CD4-positive, alpha-beta memory T cell (primary cell): ENCODE data around the gene DRAXIN. TPM values are rescaled to one million over a fixed set of nuclear protein-coding genes. Genes with fewer than 3 reads are reported as not detected.
A peak's percentile ranks its signal among the peaks of the same experiment; 100 is the strongest.

Source experiments
- CTCF ChIA-PET: fragments of 350-600 bp; sonication (Branson Sonifier 250); formaldehyde crosslinking; loops from one replicate; lab custom pipeline; 2021; ENCODE audit warnings: inconsistent platforms; ENCODE audit not compliant: partially characterized antibody; lab: Charles Lee
- POLR2A ChIA-PET: fragments of 350-600 bp; sonication (Branson Sonifier 250); formaldehyde crosslinking; loops from one replicate; lab custom pipeline; 2021; ENCODE audit not compliant: partially characterized antibody; lab: Charles Lee
- DNase-seq, 5 donors: peaks; one replicate each; pipeline versions ENCODE4 v3.0.0 to v3.0.0-alpha.2; 2020 to 2022; ENCODE audit warnings: mixed read lengths in 1 of 5
- H3K27ac ChIP-seq: one replicate; pipeline ENCODE4 v1.7.0; 2013; ENCODE audit warnings: low read depth, low read length
- H3K27me3 ChIP-seq: 2 replicates; pipeline ENCODE4 v1.7.0; 2013; ENCODE audit warnings: mild to moderate bottlenecking, low read length, moderate library complexity; ENCODE audit not compliant: insufficient read depth
- H3K36me3 ChIP-seq: 2 replicates; pipeline ENCODE4 v1.7.0; 2013; ENCODE audit warnings: mild to moderate bottlenecking, low read length, moderate library complexity; ENCODE audit not compliant: insufficient read depth
- H3K4me1 ChIP-seq: 2 replicates; pipeline ENCODE4 v1.7.0; 2013; ENCODE audit warnings: mild to moderate bottlenecking, low read length, moderate library complexity; ENCODE audit not compliant: insufficient read depth
- H3K4me3 ChIP-seq, 2 donors: one replicate each; pipeline ENCODE4 v1.7.0; 2013; ENCODE audit warnings: low read length in 2 of 2, mild to moderate bottlenecking in 1 of 2
- H3K9me3 ChIP-seq, 2 donors: one replicate each; pipeline ENCODE4 v1.7.0; 2013; ENCODE audit warnings: low read length in 2 of 2, control low read depth in 1 of 2; ENCODE audit not compliant: control insufficient read depth in 1 of 2
- H3K27ac Mint-ChIP-seq, 7 donors: one replicate each; pipeline ENCODE4 v1.8.0; 2020 to 2021; ENCODE audit warnings: mixed read lengths in 7 of 7, mild to moderate bottlenecking in 6 of 7, inconsistent platforms in 3 of 7, moderate library complexity in 3 of 7
- H3K27me3 Mint-ChIP-seq, 2 donors: one replicate each; pipeline ENCODE4 v1.8.0; 2020 to 2021; ENCODE audit warnings: mixed read lengths in 2 of 2
- H3K36me3 Mint-ChIP-seq, 2 donors: one replicate each; pipeline ENCODE4 v1.8.0; 2020 to 2021; ENCODE audit warnings: mixed read lengths in 2 of 2, inconsistent platforms in 1 of 2, mild to moderate bottlenecking in 1 of 2
- H3K4me1 Mint-ChIP-seq, 4 donors: one replicate each; pipeline ENCODE4 v1.8.0; 2020 to 2021; ENCODE audit warnings: mixed read lengths in 4 of 4, mild to moderate bottlenecking in 1 of 4
- H3K4me3 Mint-ChIP-seq, 8 donors: one replicate each; pipeline ENCODE4 v1.8.0; 2020 to 2021; ENCODE audit warnings: mixed read lengths in 8 of 8, mild to moderate bottlenecking in 7 of 8, moderate library complexity in 6 of 8, inconsistent platforms in 3 of 8
- H3K9me3 Mint-ChIP-seq, 8 donors: one replicate each; pipeline ENCODE4 v1.8.0; 2020 to 2021; ENCODE audit warnings: mixed read lengths in 8 of 8, mild to moderate bottlenecking in 5 of 8, inconsistent platforms in 3 of 8, moderate library complexity in 1 of 8
- intact Hi-C: fragments of 100-400 bp; cut with micrococcal nuclease; formaldehyde crosslinking; loops from one replicate; pipeline ENCODE4 v1.15.1; 2023
- polyA plus RNA-seq, 2 donors: library from polyadenylated mRNA; unstranded; fragments of 300-500 nt; fragmentation: Illumina TruSeq; gene quantifications; one replicate each; pipeline ENCODE4 v1.2.3, GENCODE V29; 2021
- total RNA-seq, 2 experiments: library from RNA; stranded (reverse); gene quantifications; one replicate each; pipeline ENCODE4 v1.2.3, GENCODE V29; 2021

DRAXIN gene
- total and polyA plus RNA-seq, 4 experiments from 2014 or later: 0.07 to 0.23 (median 0.17) TPM; not detected in 1

- peaks cover 27% of the 10 kb centered on the region for H3K4me1 ChIP-seq
- intact Hi-C loops: no loop called here
- no peak overlapping the region for H3K27ac ChIP-seq
- H3K4me3 Mint-ChIP-seq: no peak overlapping the region
- H3K4me1 Mint-ChIP-seq: peaks cover 17 to 41% (median 28%) of the 10 kb centered on the region in 4 donors
- ChIA-PET POLR2A (no interaction called here), CTCF (no interaction called here)
- H3K9me3 Mint-ChIP-seq: peaks cover 0 to 2% (median 0%) of the 10 kb centered on the region in 8 donors
- no peaks in the 10 kb centered on the region for H3K27me3 ChIP-seq
- H3K27ac Mint-ChIP-seq: no peak overlapping the region
- H3K4me3 ChIP-seq: no peak overlapping the region
- H3K36me3 ChIP-seq: peaks cover 11% of the 10 kb centered on the region
- DNase-seq: no peak
- no peaks in the 10 kb centered on the region for H3K9me3 ChIP-seq
- peaks cover 18 to 33% of the 10 kb centered on the region in 2 donors for H3K36me3 Mint-ChIP-seq
- H3K27me3 Mint-ChIP-seq: no peaks in the 10 kb centered on the region
Observed at GRCh38 chr1:11746092-11746491, 54.6 kb downstream of the DRAXIN start.

- H3K27ac ChIP-seq: no peak overlapping the region
- DNase-seq: no peak
- H3K27me3 ChIP-seq: no peaks in the 10 kb centered on the region
- no peaks in the 10 kb centered on the region for H3K9me3 ChIP-seq
- H3K4me1 Mint-ChIP-seq: peaks cover 13 to 36% (median 21%) of the 10 kb centered on the region in 4 donors
- H3K4me3 ChIP-seq: no peak overlapping the region
- H3K36me3 ChIP-seq: peaks cover 11% of the 10 kb centered on the region
- peaks cover 19% of the 10 kb centered on the region for H3K4me1 ChIP-seq
- CTCF ChIA-PET: no interaction called here
- intact Hi-C loops: no loop called here
- H3K27ac Mint-ChIP-seq: no peak overlapping the region
- no peak overlapping the region for H3K4me3 Mint-ChIP-seq
- H3K36me3 Mint-ChIP-seq: peaks cover 18 to 34% of the 10 kb centered on the region in 2 donors
- POLR2A ChIA-PET: no interaction called here
- H3K27me3 Mint-ChIP-seq: no peaks in the 10 kb centered on the region
- H3K9me3 Mint-ChIP-seq: peaks cover 0 to 2% (median 0%) of the 10 kb centered on the region in 8 donors
Observed at GRCh38 chr1:11746795-11747487, 55.4 kb downstream of the DRAXIN start.

GRCh38 chr1:11748294-11749202 lies 57.0 kb downstream of the DRAXIN start:
- no peak for DNase-seq
- Mint-ChIP-seq H3K9me3 (no peaks in the 10 kb centered on the region), H3K27ac (peak overlapping the region in 6 of 7 donors; percentile 53 to 92 (median 86)), H3K36me3 (peaks cover 18 to 34% of the 10 kb centered on the region in 2 donors), H3K4me3 (no peak overlapping the region), H3K27me3 (no peaks in the 10 kb centered on the region), H3K4me1 (peaks cover 9 to 31% (median 19%) of the 10 kb centered on the region in 4 donors)
- intact Hi-C loops: loop anchor here (1.0 kb wide), 3 partner anchors 29 to 98 kb away; partner anchors contain the start of gene FBXO6
- Histone ChIP-seq H3K4me3 (no peak overlapping the region), H3K4me1 (peaks cover 9% of the 10 kb centered on the region), H3K27me3 (no peaks in the 10 kb centered on the region), H3K36me3 (peaks cover 11% of the 10 kb centered on the region), H3K27ac (no peak overlapping the region), H3K9me3 (no peaks in the 10 kb centered on the region)
- POLR2A ChIA-PET: interaction anchor here (1.0 to 2.2 kb wide), 3 partner anchors 13 to 98 kb away, joined by 4 to 7 read pairs (median 5); partner anchors contain the start of genes AGTRAP and FBXO6
- CTCF ChIA-PET: interaction anchor here (1.5 to 2.4 kb wide), 4 partner anchors 29 to 101 kb away, joined by 4 to 11 read pairs (median 5); partner anchors contain the start of gene FBXO6

GRCh38 chr1:11749203-11749689 lies 57.7 kb downstream of the DRAXIN start:
- no peaks in the 10 kb centered on the region for H3K27me3 Mint-ChIP-seq
- DNase-seq: peak; percentile 38 to 64 (median 51)
- no peak overlapping the region for H3K27ac ChIP-seq
- CTCF ChIA-PET: interaction anchor here (1.2 to 2.4 kb wide), 5 partner anchors 30 to 102 kb away, joined by 4 to 11 read pairs (median 4); partner anchors contain the start of gene FBXO6
- peaks cover 18 to 34% of the 10 kb centered on the region in 2 donors for H3K36me3 Mint-ChIP-seq
- POLR2A ChIA-PET: interaction anchor here (1.0 to 2.2 kb wide), 3 partner anchors 14 to 99 kb away, joined by 4 to 7 read pairs (median 5); partner anchors contain the start of genes AGTRAP and FBXO6
- H3K4me3 Mint-ChIP-seq: no peak overlapping the region
- no peak overlapping the region for H3K4me3 ChIP-seq
- no peaks in the 10 kb centered on the region for H3K9me3 ChIP-seq
- intact Hi-C loops: loop anchor here (1.0 kb wide), 3 partner anchors 30 to 99 kb away; partner anchors contain the start of gene FBXO6
- peak overlapping the region in 6 of 7 donors; percentile 53 to 92 (median 86) for H3K27ac Mint-ChIP-seq
- H3K27me3 ChIP-seq: no peaks in the 10 kb centered on the region
- peaks cover 9% of the 10 kb centered on the region for H3K4me1 ChIP-seq
- H3K4me1 Mint-ChIP-seq: peaks cover 9 to 31% (median 19%) of the 10 kb centered on the region in 4 donors
- H3K36me3 ChIP-seq: peaks cover 11% of the 10 kb centered on the region
- H3K9me3 Mint-ChIP-seq: no peaks in the 10 kb centered on the region

GRCh38 chr1:11749996-11750395 lies 58.5 kb downstream of the DRAXIN start:
- Histone ChIP-seq H3K27me3 (no peaks in the 10 kb centered on the region), H3K4me1 (peaks cover 9% of the 10 kb centered on the region), H3K27ac (no peak overlapping the region), H3K36me3 (peaks cover 11% of the 10 kb centered on the region), H3K9me3 (no peaks in the 10 kb centered on the region), H3K4me3 (no peak overlapping the region)
- Mint-ChIP-seq H3K27me3 (no peaks in the 10 kb centered on the region), H3K4me3 (no peak overlapping the region), H3K9me3 (no peaks in the 10 kb centered on the region), H3K27ac (no peak overlapping the region), H3K36me3 (peaks cover 18 to 34% of the 10 kb centered on the region in 2 donors), H3K4me1 (peaks cover 7 to 27% (median 19%) of the 10 kb centered on the region in 4 donors)
- ChIA-PET CTCF (interaction anchor here (1.2 to 2.4 kb wide), 4 partner anchors 31 to 100 kb away, joined by 4 to 11 read pairs (median 5); partner anchors contain the start of gene FBXO6), POLR2A (interaction anchor here (1.6 to 2.2 kb wide), 2 partner anchors 14 to 86 kb away, joined by 5 to 7 read pairs; partner anchors contain the start of genes AGTRAP and FBXO6)
- no peak for DNase-seq
- intact Hi-C loops: loop anchor here (1.0 kb wide), 3 partner anchors 31 to 100 kb away; partner anchors contain the start of gene FBXO6

- no peak for DNase-seq
- Mint-ChIP-seq H3K36me3 (peaks cover 15 to 28% of the 10 kb centered on the region in 2 donors), H3K4me3 (no peak overlapping the region), H3K9me3 (no peaks in the 10 kb centered on the region), H3K4me1 (peaks cover 5 to 27% (median 19%) of the 10 kb centered on the region in 4 donors), H3K27ac (no peak overlapping the region), H3K27me3 (no peaks in the 10 kb centered on the region)
- intact Hi-C loops: no loop called here
- Histone ChIP-seq H3K27ac (no peak overlapping the region), H3K4me3 (no peak overlapping the region), H3K9me3 (no peaks in the 10 kb centered on the region), H3K36me3 (peaks cover 11% of the 10 kb centered on the region), H3K4me1 (peaks cover 9% of the 10 kb centered on the region), H3K27me3 (no peaks in the 10 kb centered on the region)
- CTCF ChIA-PET: no interaction called here
- POLR2A ChIA-PET: no interaction called here
Observed at GRCh38 chr1:11751087-11751486, 59.6 kb downstream of the DRAXIN start.
